ENCODE results near the gene OVAAL. TPM values are rescaled to one million over a fixed set of nuclear protein-coding genes. Genes with fewer than 3 reads are reported as not detected.

OVAAL gene
- total RNA-seq, 1 experiment from 2014 or later, result not detected

- H3K4me2 ChIP-seq, result no peak overlapping the region
- DNase-seq, result peak in 1 of 2 experiments; percentile 43
- intact Hi-C loops (cut with micrococcal nuclease; ENCODE audit: unreplicated experiment), result no loop called here
- H3K4me1 ChIP-seq (replicated peaks; ENCODE audit: insufficient read depth), result peaks cover 6% of the 10 kb centered on the region; the same call in 1 of the 2 replicates
- no peak overlapping the region for H3K4me3 ChIP-seq
- no peaks in the 10 kb centered on the region for H3K9me3 ChIP-seq (ENCODE audit: insufficient read depth, low read depth)
- no peaks in the 10 kb centered on the region for H3K9me2 ChIP-seq (ENCODE audit: insufficient read depth)
- H3F3A ChIP-seq (ENCODE audit: insufficient read depth, low read depth), result no peaks in the 10 kb centered on the region
- H3K79me2 ChIP-seq (ENCODE audit: low read depth), result no peaks in the 10 kb centered on the region
- POLR2A ChIA-PET (ENCODE audit: unreplicated experiment), result no interaction called here
- CTCF ChIA-PET, result no interaction called here
- H3K36me3 ChIP-seq (ENCODE audit: low read depth), result no peaks in the 10 kb centered on the region
- no TSS peak for BruUV-seq (replicated peaks)
- H2AFZ ChIP-seq, result no peak overlapping the region
- TF ChIP-seq, protein P1, sequence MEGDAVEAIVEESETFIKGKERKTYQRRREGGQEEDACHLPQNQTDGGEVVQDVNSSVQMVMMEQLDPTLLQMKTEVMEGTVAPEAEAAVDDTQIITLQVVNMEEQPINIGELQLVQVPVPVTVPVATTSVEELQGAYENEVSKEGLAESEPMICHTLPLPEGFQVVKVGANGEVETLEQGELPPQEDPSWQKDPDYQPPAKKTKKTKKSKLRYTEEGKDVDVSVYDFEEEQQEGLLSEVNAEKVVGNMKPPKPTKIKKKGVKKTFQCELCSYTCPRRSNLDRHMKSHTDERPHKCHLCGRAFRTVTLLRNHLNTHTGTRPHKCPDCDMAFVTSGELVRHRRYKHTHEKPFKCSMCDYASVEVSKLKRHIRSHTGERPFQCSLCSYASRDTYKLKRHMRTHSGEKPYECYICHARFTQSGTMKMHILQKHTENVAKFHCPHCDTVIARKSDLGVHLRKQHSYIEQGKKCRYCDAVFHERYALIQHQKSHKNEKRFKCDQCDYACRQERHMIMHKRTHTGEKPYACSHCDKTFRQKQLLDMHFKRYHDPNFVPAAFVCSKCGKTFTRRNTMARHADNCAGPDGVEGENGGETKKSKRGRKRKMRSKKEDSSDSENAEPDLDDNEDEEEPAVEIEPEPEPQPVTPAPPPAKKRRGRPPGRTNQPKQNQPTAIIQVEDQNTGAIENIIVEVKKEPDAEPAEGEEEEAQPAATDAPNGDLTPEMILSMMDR (conservative IDR thresholded peaks at IDR 0.05), result no peak
- TF ChIP-seq EZH2 (IDR thresholded peaks at IDR 0.05; ENCODE audit: low read depth), result no peak
- no peaks in the 10 kb centered on the region for H4K20me1 ChIP-seq (ENCODE audit: insufficient read depth)
- H3K27me3 ChIP-seq (ENCODE audit: insufficient read depth, low read depth), result no peaks in the 10 kb centered on the region
- H3K27ac ChIP-seq, result no peak overlapping the region
Measured at GRCh38 chr1:180571832-180572636, 13.3 kb downstream of the OVAAL start.

GRCh38 chr1:180572760-180573159 is 14.0 kb downstream of the OVAAL start:
- no peak for TF ChIP-seq EZH2 (IDR thresholded peaks at IDR 0.05; ENCODE audit: low read depth)
- TF ChIP-seq, protein P1 (conservative IDR thresholded peaks at IDR 0.05), result no peak
- no peak overlapping the region for H3K27ac ChIP-seq
- H3F3A ChIP-seq (ENCODE audit: insufficient read depth, low read depth), result no peaks in the 10 kb centered on the region
- H3K4me2 ChIP-seq, result no peak overlapping the region
- CTCF ChIA-PET, result interaction anchor here (0.6 kb wide), 1 partner anchor 245 kb away, joined by 4 read pairs; no protein-coding TSS in a partner anchor
- no peaks in the 10 kb centered on the region for H3K9me3 ChIP-seq (ENCODE audit: insufficient read depth, low read depth)
- BruUV-seq (replicated peaks), result no TSS peak
- DNase-seq, result no peak
- H2AFZ ChIP-seq, result no peak overlapping the region
- H3K27me3 ChIP-seq (ENCODE audit: insufficient read depth, low read depth), result no peaks in the 10 kb centered on the region
- H3K4me3 ChIP-seq, result no peak overlapping the region
- no peaks in the 10 kb centered on the region for H3K36me3 ChIP-seq (ENCODE audit: low read depth)
- intact Hi-C loops (cut with micrococcal nuclease; ENCODE audit: unreplicated experiment), result no loop called here
- peaks cover 6% of the 10 kb centered on the region; the same call in 1 of the 2 replicates for H3K4me1 ChIP-seq (replicated peaks; ENCODE audit: insufficient read depth)
- POLR2A ChIA-PET (ENCODE audit: unreplicated experiment), result no interaction called here
- no peaks in the 10 kb centered on the region for H3K9me2 ChIP-seq (ENCODE audit: insufficient read depth)
- no peaks in the 10 kb centered on the region for H3K79me2 ChIP-seq (ENCODE audit: low read depth)
- H4K20me1 ChIP-seq (ENCODE audit: insufficient read depth), result no peaks in the 10 kb centered on the region

GRCh38 chr1:180574031-180574713 is 15.4 kb downstream of the OVAAL start:
- no peak overlapping the region for H2AFZ ChIP-seq
- no peaks in the 10 kb centered on the region for H3K36me3 ChIP-seq (ENCODE audit: low read depth)
- H3K27me3 ChIP-seq (ENCODE audit: insufficient read depth, low read depth), result no peaks in the 10 kb centered on the region
- intact Hi-C loops (cut with micrococcal nuclease; ENCODE audit: unreplicated experiment), result no loop called here
- DNase-seq, result no peak
- CTCF ChIA-PET, result no interaction called here
- no peaks in the 10 kb centered on the region for H3K9me2 ChIP-seq (ENCODE audit: insufficient read depth)
- no peak overlapping the region; the same call in 1 of the 2 replicates for H3K4me2 ChIP-seq
- no peak overlapping the region for H3K4me3 ChIP-seq
- no TSS peak for BruUV-seq (replicated peaks)
- POLR2A ChIA-PET (ENCODE audit: unreplicated experiment), result no interaction called here
- no peak overlapping the region for H3K27ac ChIP-seq
- TF ChIP-seq, protein P1 (conservative IDR thresholded peaks at IDR 0.05), result no peak
- TF ChIP-seq EZH2 (IDR thresholded peaks at IDR 0.05; ENCODE audit: low read depth), result no peak
- peaks cover 6% of the 10 kb centered on the region; the same call in 1 of the 2 replicates for H3K9me3 ChIP-seq (ENCODE audit: insufficient read depth, low read depth)
- no peaks in the 10 kb centered on the region for H3F3A ChIP-seq (ENCODE audit: insufficient read depth, low read depth)
- no peaks in the 10 kb centered on the region for H4K20me1 ChIP-seq (ENCODE audit: insufficient read depth)
- no peaks in the 10 kb centered on the region for H3K79me2 ChIP-seq (ENCODE audit: low read depth)
- peaks cover 6% of the 10 kb centered on the region; the same call in 1 of the 2 replicates for H3K4me1 ChIP-seq (replicated peaks; ENCODE audit: insufficient read depth)
